Measurements from ENCODE around the gene MUC20.

DNA sequence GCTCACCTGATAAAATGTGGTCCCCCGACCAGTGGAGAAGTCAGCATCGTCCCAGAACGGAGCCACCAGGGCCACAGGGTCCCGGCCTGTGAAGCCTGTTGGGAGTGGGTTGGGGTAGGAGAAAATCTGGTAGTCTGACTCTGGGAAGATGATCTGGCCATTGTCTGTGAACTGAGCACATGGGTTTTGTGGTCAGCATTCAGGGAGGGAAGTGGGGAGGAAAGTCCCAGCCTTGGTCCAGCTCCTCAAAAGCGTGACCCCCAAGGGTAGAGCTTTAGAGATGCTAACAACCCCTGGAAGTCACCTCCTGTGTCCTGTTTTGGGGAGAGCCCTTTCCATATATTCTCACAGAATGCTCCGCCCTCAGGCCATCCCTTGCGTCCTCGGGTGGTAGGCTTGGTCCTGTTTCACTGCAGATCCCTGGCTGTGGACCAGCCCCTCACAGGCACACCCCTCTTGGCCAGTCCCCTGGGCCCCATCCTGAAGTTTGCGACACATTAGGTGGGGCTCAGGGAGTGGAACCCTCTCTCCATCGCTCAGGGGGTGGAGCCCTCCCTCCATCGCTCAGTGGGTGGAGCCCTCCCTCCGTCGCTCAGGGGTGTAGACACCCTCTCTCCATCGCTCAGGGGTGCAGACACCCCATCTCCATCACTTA, 51.0 kb downstream of the MUC20 start:
- TF ChIP-seq ZNF274 (IDR thresholded peaks at IDR 0.05; ENCODE audit: low read depth, low read length) (no peak), YY1 (IDR thresholded peaks at IDR 0.05; ENCODE audit: insufficient read depth, insufficient read length) (no peak), SUZ12 (IDR thresholded peaks at IDR 0.05; ENCODE audit: extremely low read depth, insufficient read depth, insufficient read length) (no peak)

All from NT2/D1 (cell line).